Measurements from ENCODE around the gene DTX2. TPM values are rescaled to one million over a fixed set of nuclear protein-coding genes. Genes with fewer than 3 reads are reported as not detected.
"Not testable (repeated sequence)": the region's sequence is repeated elsewhere in the genome, so short reads cannot be mapped to it uniquely, and the experiment has no call there.

The DTX2 gene
- total RNA-seq, 4 donors from 2014 or later = 14.8 to 23.2 (median 18.8) TPM

- in situ Hi-C loops (cut with MboI; ENCODE audit: low sequenced_read_pairs in 4 of 4) (no loop called here), intact Hi-C loops (cut with DNase I; ENCODE audit: low total_unique reads) (no loop called here)
- DNase-seq = peak in 1 of 2 donors; percentile 11
- Histone ChIP-seq H3K27me3 (no peaks in the 10 kb centered on the region), H3K36me3 (no peaks in the 10 kb centered on the region), H3K4me1 (no peaks in the 10 kb centered on the region), H3K9me3 (no peaks in the 10 kb centered on the region), H3K4me3 (no peak overlapping the region), H3K27ac (no peak overlapping the region)
- no peak for ATAC-seq
- TF ChIP-seq POLR2A (IDR thresholded peaks at IDR 0.05) = no peak
- TF ChIP-seq CTCF (IDR thresholded peaks at IDR 0.05 in 4 of 5, conservative IDR thresholded peaks at IDR 0.05 in 1 of 5) = peak in 1 of 5 experiments; percentile 31
Observed at GRCh38 chr7:76512941-76513816, 51.7 kb downstream of the DTX2 start.

- no peak for TF ChIP-seq POLR2A (IDR thresholded peaks at IDR 0.05)
- TF ChIP-seq CTCF (IDR thresholded peaks at IDR 0.05 in 4 of 5, conservative IDR thresholded peaks at IDR 0.05 in 1 of 5) = no peak
- Histone ChIP-seq H3K27ac (no peak overlapping the region), H3K36me3 (no peaks in the 10 kb centered on the region), H3K27me3 (no peaks in the 10 kb centered on the region), H3K4me1 (no peaks in the 10 kb centered on the region), H3K9me3 (no peaks in the 10 kb centered on the region), H3K4me3 (no peak overlapping the region)
- in situ Hi-C loops (cut with MboI; ENCODE audit: low sequenced_read_pairs in 4 of 4) (no loop called here), intact Hi-C loops (cut with DNase I; ENCODE audit: low total_unique reads) (no loop called here)
- ATAC-seq = no peak
- DNase-seq = no peak
Observed at GRCh38 chr7:76513817-76514799, 52.6 kb downstream of the DTX2 start.

GRCh38 chr7:76514926-76515771 lies 53.6 kb downstream of the DTX2 start:
- in situ Hi-C loops (cut with MboI; ENCODE audit: low sequenced_read_pairs in 4 of 4) (no loop called here), intact Hi-C loops (cut with DNase I; ENCODE audit: low total_unique reads) (no loop called here)
- DNase-seq (no peak), ATAC-seq (no peak)
- Histone ChIP-seq H3K9me3 (no peaks in the 10 kb centered on the region), H3K4me3 (no peak overlapping the region), H3K4me1 (no peaks in the 10 kb centered on the region), H3K27ac (no peak overlapping the region), H3K27me3 (no peaks in the 10 kb centered on the region), H3K36me3 (no peaks in the 10 kb centered on the region)
- TF ChIP-seq POLR2A (IDR thresholded peaks at IDR 0.05) = no peak
- no peak for TF ChIP-seq CTCF (IDR thresholded peaks at IDR 0.05 in 4 of 5, conservative IDR thresholded peaks at IDR 0.05 in 1 of 5)

GRCh38 chr7:76515999-76516443 lies 54.5 kb downstream of the DTX2 start:
- Histone ChIP-seq H3K4me1 (no peaks in the 10 kb centered on the region), H3K27ac (no peak overlapping the region), H3K4me3 (no peak overlapping the region), H3K36me3 (no peaks in the 10 kb centered on the region), H3K27me3 (no peaks in the 10 kb centered on the region), H3K9me3 (no peaks in the 10 kb centered on the region)
- no peak for DNase-seq
- in situ Hi-C loops (cut with MboI; ENCODE audit: low sequenced_read_pairs in 4 of 4) = no loop called here
- peak in 1 of 2 donors; percentile 76 for ATAC-seq
- intact Hi-C loops (cut with DNase I; ENCODE audit: low total_unique reads) = no loop called here
- TF ChIP-seq POLR2A (IDR thresholded peaks at IDR 0.05) = no peak
- peak in 2 of 5 experiments; percentile 67 to 86 for TF ChIP-seq CTCF (IDR thresholded peaks at IDR 0.05 in 4 of 5, conservative IDR thresholded peaks at IDR 0.05 in 1 of 5)

- in situ Hi-C loops (cut with MboI; ENCODE audit: low sequenced_read_pairs in 4 of 4); H3K36me3 ChIP-seq; H3K4me3 ChIP-seq; intact Hi-C loops (cut with DNase I; ENCODE audit: low total_unique reads); H3K27ac ChIP-seq; H3K4me1 ChIP-seq; DNase-seq; ATAC-seq; H3K9me3 ChIP-seq; H3K27me3 ChIP-seq: not testable (repeated sequence)
Observed at GRCh38 chr7:76516932-76517331, 55.4 kb downstream of the DTX2 start.

GRCh38 chr7:76526183-76526582 lies 64.7 kb downstream of the DTX2 start:
- H3K4me3 ChIP-seq; H3K9me3 ChIP-seq; H3K36me3 ChIP-seq; DNase-seq; H3K27ac ChIP-seq; in situ Hi-C loops (cut with MboI; ENCODE audit: low sequenced_read_pairs in 4 of 4); H3K4me1 ChIP-seq; H3K27me3 ChIP-seq; intact Hi-C loops (cut with DNase I; ENCODE audit: low total_unique reads); ATAC-seq: not testable (repeated sequence)
